Motor neuron (in vitro differentiated cells): ENCODE measurements around the gene AKAP13. TPM values are rescaled to one million over a fixed set of nuclear protein-coding genes. Genes with fewer than 3 reads are reported as not detected.
"Not testable (repeated sequence)": the region's sequence is repeated elsewhere in the genome, so short reads cannot be mapped to it uniquely, and the experiment has no call there.

Experiments
- ATAC-seq, 8 experiments: fragments of 200-7000 bp; cut with Tn5 transposase; replicated peaks in 6 of 8; 2 replicates each; pipeline ENCODE4 v1.8.0; 2021; ENCODE audit warnings: mild to moderate bottlenecking in 8 of 8, moderate library complexity in 8 of 8
- H3K27ac ChIP-seq, 2 donors: fragments of 250-450 bp; sonication (Bioruptor Pico); 2 replicates each; pipeline ENCODE4 v1.9.0; 2021; ENCODE audit warnings: antibody characterized with exemption in 2 of 2, mild to moderate bottlenecking in 2 of 2, moderate library complexity in 1 of 2
- H3K4me1 ChIP-seq, 2 donors: fragments of 250-450 bp; sonication (Bioruptor Pico); replicated peaks in 1 of 2; 2 replicates each; pipeline ENCODE4 v1.6.1; 2021; ENCODE audit warnings: antibody characterized with exemption in 2 of 2, mild to moderate bottlenecking in 2 of 2, moderate library complexity in 1 of 2
- H3K4me3 ChIP-seq, 5 donors: fragments of 250-450 bp; sonication (Bioruptor Pico); 2 replicates each; pipeline ENCODE4 v1.9.0; 2021; ENCODE audit warnings: antibody characterized with exemption in 5 of 5, mild to moderate bottlenecking in 5 of 5, moderate library complexity in 4 of 5
- WGBS, 10 experiments: fragments of 450-650 bp; shearing (Covaris generic); methylation state at CpG; one replicate each; pipeline ENCODE4 v1.0.0; 2022; 5-methylcytosine and 5-hydroxymethylcytosine counted together
- in situ Hi-C, 9 experiments: fragments of 400-800 bp; cut with MboI; loops; one replicate each; pipeline ENCODE4 v1.15.0; 2021; ENCODE audit warnings: low sequenced_read_pairs in 9 of 9, low pct_unique_long_range_greater_than_20kb in 2 of 9; ENCODE audit not compliant: unreplicated experiment in 9 of 9
- total RNA-seq, 8 experiments: library from RNA; unstranded; fragments of 300-600 nt; gene quantifications; 2 replicates each; pipeline versions ENCODE4 v1.2.3 to v1.2.4, GENCODE V29; 2022

AKAP13 gene
- total RNA-seq, 8 experiments from 2014 or later: 18.6 to 60.2 (median 38.2) TPM

DNA sequence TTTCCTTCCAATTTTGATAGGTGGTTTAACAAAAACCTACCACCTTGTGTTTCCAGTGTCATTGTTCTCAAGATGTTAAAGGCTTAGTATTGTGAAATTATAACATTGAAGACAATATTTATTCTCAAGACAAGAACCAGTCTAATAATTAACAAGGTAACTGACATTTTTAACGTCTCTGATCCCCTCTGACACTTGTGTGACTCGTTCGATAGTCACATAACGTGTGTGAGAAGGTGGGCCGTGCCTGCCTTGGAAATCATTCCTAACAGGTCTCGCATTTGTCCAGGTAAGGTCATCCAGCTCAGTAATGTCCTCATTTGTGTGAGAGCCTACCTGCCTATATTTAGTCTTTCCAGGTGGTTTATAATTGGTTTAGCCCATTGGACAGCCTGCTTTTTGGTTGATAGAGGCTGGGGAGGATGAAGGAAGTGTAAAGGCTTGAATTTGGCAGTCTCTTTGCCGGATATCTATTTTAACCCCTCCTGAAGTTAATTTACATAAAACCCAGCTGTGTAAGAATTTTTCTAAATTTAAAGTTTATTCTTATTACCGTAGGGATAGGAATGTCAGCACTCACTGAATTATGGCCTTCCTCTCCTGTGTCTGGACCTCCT, 94.4 kb downstream of the AKAP13 start:
- ATAC-seq: peak in 2 of 8 experiments; percentile 14 to 18
- peaks cover 21 to 34% of the 10 kb centered on the region in 2 donors for H3K4me1 ChIP-seq
- in situ Hi-C loops: loop anchor here in 3 of 9 experiments (25.0 kb wide), 2 partner anchors 163 to 362 kb away; no protein-coding TSS in a partner anchor
- no peak overlapping the region for H3K4me3 ChIP-seq
- 19 to 91% (median 80%) methylated on average over 1 to 8 of the region's 8 CpGs; no CpG with 5 or more reads in 1 of the 10 experiments for WGBS, 10 experiments
- H3K27ac ChIP-seq: no peak overlapping the region

DNA sequence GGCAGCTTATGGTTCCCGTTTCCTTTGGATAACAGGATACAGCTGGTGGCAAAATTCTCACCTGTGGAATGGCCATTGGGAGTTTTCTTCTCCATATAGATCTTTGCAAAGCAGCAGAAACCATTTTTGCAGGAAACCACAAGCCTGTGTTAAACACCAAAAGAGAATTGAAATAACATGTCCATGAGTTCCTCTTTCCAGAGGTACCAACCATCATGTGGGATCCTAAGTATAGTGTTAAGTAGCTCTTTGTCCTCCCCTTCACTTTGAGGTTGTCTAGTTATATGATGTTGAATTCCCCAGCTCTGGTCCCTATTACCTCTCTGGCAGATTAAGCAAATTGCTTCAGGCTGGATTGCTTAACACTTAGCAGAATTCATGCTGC, 94.9 kb downstream of the AKAP13 start:
- Histone ChIP-seq H3K4me1 (peaks cover 21 to 30% of the 10 kb centered on the region in 2 donors), H3K27ac (no peak overlapping the region), H3K4me3 (no peak overlapping the region)
- in situ Hi-C loops: loop anchor here in 3 of 9 experiments (25.0 kb wide), 2 partner anchors 163 to 362 kb away; no protein-coding TSS in a partner anchor
- WGBS, 10 experiments: 20 to 100% (median 83%) methylated on average over 1 of the region's 1 CpG; no CpG with 5 or more reads in 5 of the 10 experiments
- ATAC-seq: peak in 2 of 8 experiments; percentile 13 to 15

DNA sequence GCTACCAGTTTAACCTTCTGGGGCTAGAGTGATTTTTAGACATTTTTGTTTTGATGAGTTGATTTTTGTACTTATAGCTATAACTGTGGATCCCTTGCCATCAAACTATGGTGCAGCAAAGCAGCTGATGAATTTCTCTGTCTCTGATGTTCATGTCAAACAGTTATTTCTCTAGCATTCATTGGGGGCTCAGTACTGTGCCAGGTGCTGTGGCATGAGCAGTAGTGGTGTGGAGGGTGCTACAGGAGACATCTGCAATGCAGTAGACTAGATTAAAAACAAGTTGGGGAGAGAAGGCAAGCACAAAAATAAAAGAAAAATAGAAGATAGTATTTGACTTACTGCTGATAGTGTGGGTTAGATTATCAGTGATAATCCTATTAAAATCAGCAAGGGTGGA, 95.3 kb downstream of the AKAP13 start:
- peaks cover 18 to 27% of the 10 kb centered on the region in 2 donors for H3K4me1 ChIP-seq
- in situ Hi-C loops: loop anchor here in 3 of 9 experiments (25.0 kb wide), 2 partner anchors 163 to 362 kb away; no protein-coding TSS in a partner anchor
- no peak overlapping the region for H3K4me3 ChIP-seq
- no peak for ATAC-seq
- no peak overlapping the region for H3K27ac ChIP-seq

DNA sequence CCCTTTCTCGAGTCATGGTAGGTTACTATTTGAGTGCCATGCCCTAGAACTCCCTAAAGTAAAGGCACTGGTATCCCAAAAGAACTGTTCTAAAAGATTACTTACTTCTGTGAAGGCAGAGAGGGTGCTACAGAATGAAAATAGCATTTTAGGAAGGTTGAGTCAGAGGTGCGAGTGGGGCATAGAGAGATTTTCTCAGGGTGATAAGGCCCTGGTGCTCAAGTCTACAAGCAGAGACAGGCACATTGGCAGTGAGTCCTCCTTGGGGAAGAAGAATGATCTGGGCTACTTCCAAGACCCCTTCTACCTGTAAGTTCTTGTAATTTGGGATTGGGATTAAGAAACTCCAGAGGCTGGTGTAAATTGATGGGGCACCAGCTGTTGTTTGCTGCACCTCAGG, 96.7 kb downstream of the AKAP13 start:
- in situ Hi-C loops: loop anchor here in 3 of 9 experiments (25.0 kb wide), 2 partner anchors 165 to 360 kb away; no protein-coding TSS in a partner anchor
- 70 to 100% (median 100%) methylated on average over 1 to 2 of the region's 2 CpGs; no CpG with 5 or more reads in 4 of the 10 experiments for WGBS, 10 experiments
- no peak overlapping the region for H3K4me3 ChIP-seq
- peaks cover 12 to 18% of the 10 kb centered on the region in 2 donors for H3K4me1 ChIP-seq
- ATAC-seq: no peak
- H3K27ac ChIP-seq: no peak overlapping the region

DNA sequence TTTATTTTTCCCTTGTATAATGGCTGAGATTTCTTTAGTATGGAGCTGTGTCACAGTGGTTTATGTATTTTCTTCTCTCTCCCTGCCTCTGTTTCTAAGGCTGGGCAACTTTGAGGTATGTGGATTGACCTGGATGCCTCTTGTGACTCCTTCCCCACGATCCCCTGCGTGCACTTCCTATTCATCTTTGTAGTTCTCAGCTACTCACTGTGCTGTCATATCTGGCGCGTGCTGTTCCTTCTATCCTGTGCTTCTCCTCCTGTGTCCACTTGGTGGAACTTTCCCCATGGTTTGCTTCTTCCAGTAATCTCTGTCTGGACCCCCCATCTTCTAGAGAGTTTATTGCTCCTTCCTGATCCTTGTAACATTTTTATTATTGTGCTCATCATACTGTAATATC, 97.3 kb downstream of the AKAP13 start:
- in situ Hi-C loops: loop anchor here in 3 of 9 experiments (25.0 kb wide), 2 partner anchors 165 to 360 kb away; no protein-coding TSS in a partner anchor
- ATAC-seq: peak in 2 of 8 experiments; percentile 22 to 32

DNA sequence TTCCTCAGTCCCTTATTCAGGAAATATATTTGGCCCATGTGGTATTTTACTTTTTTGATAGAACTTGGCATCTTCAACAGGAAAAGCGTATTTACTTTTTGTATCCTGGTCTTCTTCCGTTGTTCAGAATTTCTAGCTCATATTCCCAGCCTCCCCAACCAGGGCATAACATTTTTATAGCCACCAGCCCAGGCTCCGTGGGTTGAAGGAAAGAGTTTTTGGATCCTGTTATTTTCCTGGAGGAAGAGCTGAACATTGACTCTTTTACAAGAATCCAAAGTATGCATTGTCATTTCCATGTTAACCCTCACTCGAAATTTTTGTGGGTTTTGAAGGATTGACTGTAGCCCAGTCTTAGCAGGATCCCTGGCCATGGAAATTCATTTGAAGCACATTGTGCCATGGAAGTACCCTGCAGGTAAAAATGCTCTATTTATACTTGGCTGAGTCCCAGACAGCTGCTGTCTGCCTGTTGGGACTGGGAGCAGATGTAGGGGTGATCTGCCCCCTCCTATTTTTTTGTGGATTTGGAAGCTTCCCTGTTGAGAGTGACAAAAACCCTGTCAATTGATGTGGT, 98.8 kb downstream of the AKAP13 start:
- in situ Hi-C loops: loop anchor here in 3 of 9 experiments (25.0 kb wide), 2 partner anchors 167 to 358 kb away; no protein-coding TSS in a partner anchor
- 17 to 81% (median 65%) methylated on average over 1 to 4 of the region's 4 CpGs; no CpG with 5 or more reads in 1 of the 10 experiments for WGBS, 10 experiments
- peaks cover 17 to 20% of the 10 kb centered on the region in 2 donors for H3K4me1 ChIP-seq
- H3K4me3 ChIP-seq: no peak overlapping the region
- H3K27ac ChIP-seq: no peak overlapping the region
- ATAC-seq: peak in 1 of 8 experiments; percentile 38

More for the DNA sequence above, 97.3 kb downstream of the AKAP13 start:
- H3K4me1 ChIP-seq: peaks cover 19 to 20% of the 10 kb centered on the region in 2 donors
- WGBS, 10 experiments: 36 to 93% (median 70%) methylated on average over 2 to 4 of the region's 4 CpGs; no CpG with 5 or more reads in 2 of the 10 experiments
- no peak overlapping the region for H3K4me3 ChIP-seq
- H3K27ac ChIP-seq: no peak overlapping the region

DNA sequence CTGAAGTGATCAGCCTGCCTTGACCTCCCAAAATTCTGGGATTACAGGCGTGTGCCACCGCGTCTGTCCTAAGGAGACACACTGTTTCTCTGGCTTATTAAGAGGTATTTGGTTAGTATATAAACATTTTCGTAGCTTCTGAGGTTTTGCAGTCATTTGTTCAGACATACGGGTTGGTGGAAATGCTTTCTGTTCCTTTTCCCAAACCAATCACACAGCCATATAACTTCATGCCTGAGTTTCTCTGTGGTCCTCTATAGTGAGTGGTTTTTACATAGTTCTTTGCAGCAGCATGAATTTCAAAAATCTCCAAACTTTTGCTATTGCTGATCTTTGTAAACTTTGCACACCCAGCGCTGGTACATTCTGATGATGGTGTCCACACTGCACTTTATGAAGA, 100.5 kb downstream of the AKAP13 start:
- no peak overlapping the region for H3K27ac ChIP-seq
- in situ Hi-C loops: loop anchor here in 4 of 9 experiments (10.0 to 25.0 kb wide), 3 partner anchors 169 to 356 kb away; no protein-coding TSS in a partner anchor
- ATAC-seq: no peak
- no peak overlapping the region for H3K4me3 ChIP-seq
- WGBS, 10 experiments: 67 to 100% (median 94%) methylated on average over 1 to 6 of the region's 6 CpGs; no CpG with 5 or more reads in 2 of the 10 experiments
- peaks cover 19 to 20% of the 10 kb centered on the region in 2 donors for H3K4me1 ChIP-seq

DNA sequence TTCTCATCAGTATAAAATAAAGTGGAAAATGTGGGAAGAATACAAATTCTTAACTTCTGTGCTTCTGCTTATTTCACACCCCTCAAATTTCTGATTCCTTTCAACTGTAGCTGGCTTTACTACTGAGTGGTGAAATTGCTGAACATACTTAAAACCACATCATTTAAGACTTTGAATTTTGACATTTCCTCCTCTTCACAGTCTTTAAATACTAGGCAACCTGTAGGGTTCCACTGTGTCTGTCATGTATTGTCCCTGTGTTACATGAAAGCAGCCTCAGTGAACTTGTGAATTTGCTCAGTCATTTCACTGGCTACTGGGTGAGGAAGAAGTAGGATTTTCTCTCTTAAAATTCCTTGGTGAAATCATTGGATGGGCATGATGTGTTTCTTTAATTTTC, 101.1 kb downstream of the AKAP13 start:
- not testable (repeated sequence) for ATAC-seq, H3K27ac ChIP-seq, H3K4me3 ChIP-seq
- in situ Hi-C loops: loop anchor here in 4 of 9 experiments (10.0 to 25.0 kb wide), 3 partner anchors 169 to 356 kb away; no protein-coding TSS in a partner anchor
- peaks cover 19 to 20% of the 10 kb centered on the region in 2 donors for H3K4me1 ChIP-seq

DNA sequence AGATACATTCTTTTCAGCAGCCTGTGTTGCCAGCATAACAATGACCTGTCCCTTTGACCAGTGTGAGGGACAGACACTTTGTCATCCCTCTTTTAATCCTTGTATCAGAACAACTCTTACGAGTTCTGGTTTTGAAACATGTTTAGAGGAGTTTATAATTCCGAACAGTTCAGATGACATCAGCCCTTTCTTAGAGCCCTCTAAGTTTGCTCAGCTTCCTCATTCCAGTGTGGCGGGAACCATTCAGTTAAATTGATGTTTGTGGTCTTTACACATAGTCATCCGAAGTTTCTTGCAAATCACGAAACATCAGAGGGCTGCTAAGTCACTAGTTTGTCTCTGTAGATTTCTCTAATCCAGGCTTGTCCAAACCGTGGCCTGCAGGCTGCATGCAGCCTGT, 102.5 kb downstream of the AKAP13 start:
- 5 to 100% (median 23%) methylated on average over 1 to 5 of the region's 6 CpGs; no CpG with 5 or more reads in 2 of the 10 experiments for WGBS, 10 experiments
- in situ Hi-C loops: loop anchor here in 4 of 9 experiments (10.0 to 25.0 kb wide), 3 partner anchors 171 to 354 kb away; no protein-coding TSS in a partner anchor
- peak overlapping the region in 1 of 2 donors; percentile 12 for H3K27ac ChIP-seq
- H3K4me3 ChIP-seq: no peak overlapping the region
- ATAC-seq: peak; percentile 53 to 88 (median 84)
- peaks cover 19 to 20% of the 10 kb centered on the region in 2 donors for H3K4me1 ChIP-seq

DNA sequence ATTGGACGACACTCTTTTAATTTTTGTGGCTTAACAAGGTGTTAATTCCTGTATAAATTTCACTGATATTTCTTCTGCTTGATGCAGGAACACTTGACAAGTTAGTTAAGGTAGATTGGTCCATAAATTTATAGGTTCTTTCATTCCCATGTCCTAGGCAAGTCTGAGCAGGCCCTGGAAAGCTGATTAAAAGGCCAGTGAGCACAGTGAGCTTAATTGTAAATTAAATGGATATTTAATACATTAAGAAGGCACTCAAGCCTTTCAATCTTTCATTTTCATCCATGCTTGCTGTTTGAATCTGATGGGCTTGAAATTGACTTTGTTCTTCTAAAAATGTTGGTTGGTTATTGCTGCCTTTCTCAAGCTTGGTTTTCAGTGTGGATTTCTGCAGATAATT, 103.6 kb downstream of the AKAP13 start:
- H3K4me1 ChIP-seq: peaks cover 19 to 20% of the 10 kb centered on the region in 2 donors
- in situ Hi-C loops: loop anchor here in 4 of 9 experiments (10.0 to 25.0 kb wide), 3 partner anchors 172 to 353 kb away; no protein-coding TSS in a partner anchor
- ATAC-seq, H3K27ac ChIP-seq, H3K4me3 ChIP-seq: not testable (repeated sequence)
- 80 to 100% (median 100%) methylated on average over 1 of the region's 1 CpG; no CpG with 5 or more reads in 3 of the 10 experiments for WGBS, 10 experiments

DNA sequence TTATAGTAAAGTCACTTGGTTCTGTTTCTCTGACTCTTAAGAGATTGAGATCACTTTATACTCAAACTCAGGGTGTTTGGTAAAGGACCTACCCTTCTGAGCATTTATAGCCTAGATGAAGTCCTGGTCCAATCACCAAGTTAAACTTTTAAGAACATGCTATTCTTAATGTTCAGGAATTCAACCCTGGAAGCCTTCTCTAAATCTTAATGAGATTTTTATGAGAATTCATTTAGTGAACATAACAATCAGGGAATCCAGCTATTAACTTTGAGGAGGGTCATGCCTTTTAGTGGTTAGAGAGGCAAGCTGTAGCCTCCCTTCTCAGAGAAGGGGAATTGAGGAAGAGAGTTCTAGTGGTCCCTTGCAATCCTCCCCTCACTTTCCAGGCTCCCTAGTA, 104.5 kb downstream of the AKAP13 start:
- H3K4me3 ChIP-seq, H3K27ac ChIP-seq, ATAC-seq: not testable (repeated sequence)
- H3K4me1 ChIP-seq: peaks cover 14 to 20% of the 10 kb centered on the region in 2 donors
- in situ Hi-C loops: loop anchor here in 4 of 9 experiments (10.0 to 25.0 kb wide), 3 partner anchors 173 to 352 kb away; no protein-coding TSS in a partner anchor

DNA sequence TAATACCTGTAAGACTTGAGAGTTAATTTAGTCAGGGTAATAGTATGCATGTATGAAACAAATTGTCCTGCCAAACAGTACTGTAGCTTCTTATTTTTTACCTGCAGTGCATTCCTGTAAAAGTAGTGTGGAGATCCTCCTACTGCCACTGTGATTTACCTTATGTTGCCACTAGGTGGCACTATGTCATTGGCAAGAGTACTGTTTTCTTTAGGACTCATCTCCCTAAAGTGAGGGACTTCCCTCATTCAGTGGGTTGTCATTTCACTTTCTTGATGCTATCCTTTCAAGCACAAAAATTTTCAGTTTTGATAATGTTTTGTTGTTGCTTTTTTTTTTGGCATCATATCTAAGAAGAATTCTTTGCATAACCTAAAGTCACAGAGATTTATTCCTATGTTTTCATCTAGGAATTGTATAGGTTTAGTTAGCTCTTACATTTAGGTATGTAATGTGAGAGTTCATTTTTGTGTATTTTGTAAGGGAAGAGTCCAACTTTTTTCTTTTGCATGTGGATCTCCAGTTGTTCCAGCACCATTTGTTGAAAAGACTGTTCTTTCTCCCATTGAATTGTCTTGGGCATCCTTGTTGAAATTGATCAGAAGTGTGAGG, 105.7 kb downstream of the AKAP13 start:
- peak; percentile 44 to 93 (median 64) for ATAC-seq
- in situ Hi-C loops: loop anchor here in 4 of 9 experiments (10.0 to 25.0 kb wide), 3 partner anchors 174 to 351 kb away; no protein-coding TSS in a partner anchor

More for the DNA sequence above, 105.7 kb downstream of the AKAP13 start:
- Histone ChIP-seq H3K4me1 (peaks cover 14 to 20% of the 10 kb centered on the region in 2 donors), H3K27ac (no peak overlapping the region), H3K4me3 (no peak overlapping the region)
